ENCODE data around the gene ARFIP2.

ARFIP2 gene

DNA sequence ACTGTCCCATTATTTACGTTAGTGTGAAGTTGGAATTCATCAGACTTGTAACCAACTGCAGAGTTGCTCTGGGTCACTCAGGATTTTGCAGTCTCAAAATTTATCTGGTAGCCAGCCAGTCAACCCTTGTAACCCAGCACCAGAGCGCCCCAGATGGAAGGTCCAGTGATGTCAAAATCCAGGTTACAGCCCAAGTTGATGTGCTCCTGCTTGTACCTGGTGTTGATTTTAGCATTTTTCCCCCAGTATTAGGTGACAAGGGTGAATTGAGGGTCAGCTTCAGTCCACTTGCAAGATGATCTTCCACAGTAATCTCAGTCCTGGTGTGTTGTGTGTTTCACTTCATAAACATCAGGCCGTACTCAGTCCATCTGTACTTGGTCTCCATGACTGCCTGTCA lies 7.7 kb upstream of the ARFIP2 start:
- Histone ChIP-seq H3K79me2 (ENCODE audit: low read length) (peaks cover 5% of the 10 kb centered on the region; the same call in 1 of the 2 replicates), H3K4me1 (ENCODE audit: low read length) (no peaks in the 10 kb centered on the region), H4K20me1 (ENCODE audit: insufficient read depth, low read length) (no peaks in the 10 kb centered on the region), H3K9me3 (ENCODE audit: insufficient read depth, low read length) (no peaks in the 10 kb centered on the region), H3K4me2 (ENCODE audit: low read length) (no peak overlapping the region), H3K36me3 (replicated peaks; ENCODE audit: low read depth, low read length) (peaks cover 63% of the 10 kb centered on the region), H3K9ac (ENCODE audit: low read length) (no peak overlapping the region), H3K27ac (ENCODE audit: low read length) (no peak overlapping the region), H3K27me3 (ENCODE audit: low read depth, low read length) (no peaks in the 10 kb centered on the region), H2AFZ (ENCODE audit: low read depth, low read length) (no peak overlapping the region), H3K4me3 (ENCODE audit: low read length) (no peak overlapping the region)
- TF ChIP-seq EZH2phosphoT487 (IDR thresholded peaks at IDR 0.05; ENCODE audit: low read depth): no peak
- TF ChIP-seq, protein P1, sequence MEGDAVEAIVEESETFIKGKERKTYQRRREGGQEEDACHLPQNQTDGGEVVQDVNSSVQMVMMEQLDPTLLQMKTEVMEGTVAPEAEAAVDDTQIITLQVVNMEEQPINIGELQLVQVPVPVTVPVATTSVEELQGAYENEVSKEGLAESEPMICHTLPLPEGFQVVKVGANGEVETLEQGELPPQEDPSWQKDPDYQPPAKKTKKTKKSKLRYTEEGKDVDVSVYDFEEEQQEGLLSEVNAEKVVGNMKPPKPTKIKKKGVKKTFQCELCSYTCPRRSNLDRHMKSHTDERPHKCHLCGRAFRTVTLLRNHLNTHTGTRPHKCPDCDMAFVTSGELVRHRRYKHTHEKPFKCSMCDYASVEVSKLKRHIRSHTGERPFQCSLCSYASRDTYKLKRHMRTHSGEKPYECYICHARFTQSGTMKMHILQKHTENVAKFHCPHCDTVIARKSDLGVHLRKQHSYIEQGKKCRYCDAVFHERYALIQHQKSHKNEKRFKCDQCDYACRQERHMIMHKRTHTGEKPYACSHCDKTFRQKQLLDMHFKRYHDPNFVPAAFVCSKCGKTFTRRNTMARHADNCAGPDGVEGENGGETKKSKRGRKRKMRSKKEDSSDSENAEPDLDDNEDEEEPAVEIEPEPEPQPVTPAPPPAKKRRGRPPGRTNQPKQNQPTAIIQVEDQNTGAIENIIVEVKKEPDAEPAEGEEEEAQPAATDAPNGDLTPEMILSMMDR (IDR thresholded peaks at IDR 0.05; ENCODE audit: low read depth, low read length): no peak

DNA sequence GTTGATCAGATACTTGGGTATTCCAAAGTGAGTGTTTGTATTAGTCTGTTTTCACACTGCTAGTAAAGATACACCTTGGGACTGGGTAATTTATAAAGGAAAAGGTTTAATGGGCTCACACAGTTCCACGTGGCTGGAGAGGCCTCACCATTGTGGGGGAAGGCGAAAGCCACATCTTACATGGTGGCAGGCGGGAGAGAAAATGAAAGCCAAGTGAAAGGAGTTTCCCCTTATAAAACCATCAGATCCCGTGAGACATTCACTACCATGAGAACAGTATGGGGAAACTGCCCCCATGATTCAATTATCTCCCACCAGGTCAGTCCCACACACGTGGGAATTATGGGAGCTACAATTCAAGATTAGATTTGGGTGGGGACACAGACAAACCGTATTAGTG lies 7.2 kb upstream of the ARFIP2 start:
- no peak for TF ChIP-seq EZH2phosphoT487 (IDR thresholded peaks at IDR 0.05; ENCODE audit: low read depth)
- Histone ChIP-seq H3K79me2 (ENCODE audit: low read length) (peaks cover 10% of the 10 kb centered on the region), H3K4me3 (ENCODE audit: low read length) (no peak overlapping the region), H3K27ac (ENCODE audit: low read length) (no peak overlapping the region), H3K4me1 (ENCODE audit: low read length) (no peaks in the 10 kb centered on the region), H2AFZ (ENCODE audit: low read depth, low read length) (no peak overlapping the region), H3K9ac (ENCODE audit: low read length) (no peak overlapping the region), H3K27me3 (ENCODE audit: low read depth, low read length) (no peaks in the 10 kb centered on the region), H3K4me2 (ENCODE audit: low read length) (no peak overlapping the region), H3K9me3 (ENCODE audit: insufficient read depth, low read length) (no peaks in the 10 kb centered on the region), H3K36me3 (replicated peaks; ENCODE audit: low read depth, low read length) (peaks cover 65% of the 10 kb centered on the region), H4K20me1 (ENCODE audit: insufficient read depth, low read length) (no peaks in the 10 kb centered on the region)

DNA sequence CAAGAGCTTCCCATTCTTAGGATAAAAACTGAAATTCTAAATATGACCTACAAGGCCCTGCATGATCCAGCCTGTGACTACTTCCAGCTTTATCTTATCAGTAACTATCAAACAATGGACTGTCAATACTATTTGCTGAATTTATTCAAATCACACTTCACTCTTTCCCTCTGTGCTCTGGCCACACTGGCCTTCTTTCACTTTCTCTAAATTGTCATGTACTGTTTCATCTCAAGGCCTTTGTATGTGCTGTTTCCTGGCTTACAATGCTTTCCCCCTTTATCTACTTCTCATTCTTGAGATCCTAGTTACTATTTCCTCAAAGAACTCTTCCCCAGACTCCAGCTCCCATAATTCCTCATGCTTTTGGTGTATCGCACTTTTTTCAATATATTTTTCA lies 5.8 kb upstream of the ARFIP2 start:
- TF ChIP-seq, protein P1 (IDR thresholded peaks at IDR 0.05; ENCODE audit: low read depth, low read length): no peak
- TF ChIP-seq EZH2phosphoT487 (IDR thresholded peaks at IDR 0.05; ENCODE audit: low read depth): no peak
- Histone ChIP-seq H3K27ac (ENCODE audit: low read length) (no peak overlapping the region), H3K79me2 (ENCODE audit: low read length) (peaks cover 24% of the 10 kb centered on the region), H3K9ac (ENCODE audit: low read length) (no peak overlapping the region), H3K4me3 (ENCODE audit: low read length) (no peak overlapping the region), H2AFZ (ENCODE audit: low read depth, low read length) (no peak overlapping the region), H4K20me1 (ENCODE audit: insufficient read depth, low read length) (no peaks in the 10 kb centered on the region), H3K36me3 (replicated peaks; ENCODE audit: low read depth, low read length) (peaks cover 71% of the 10 kb centered on the region), H3K4me2 (ENCODE audit: low read length) (no peak overlapping the region), H3K4me1 (ENCODE audit: low read length) (peaks cover 7% of the 10 kb centered on the region), H3K27me3 (ENCODE audit: low read depth, low read length) (no peaks in the 10 kb centered on the region), H3K9me3 (ENCODE audit: insufficient read depth, low read length) (no peaks in the 10 kb centered on the region)

DNA sequence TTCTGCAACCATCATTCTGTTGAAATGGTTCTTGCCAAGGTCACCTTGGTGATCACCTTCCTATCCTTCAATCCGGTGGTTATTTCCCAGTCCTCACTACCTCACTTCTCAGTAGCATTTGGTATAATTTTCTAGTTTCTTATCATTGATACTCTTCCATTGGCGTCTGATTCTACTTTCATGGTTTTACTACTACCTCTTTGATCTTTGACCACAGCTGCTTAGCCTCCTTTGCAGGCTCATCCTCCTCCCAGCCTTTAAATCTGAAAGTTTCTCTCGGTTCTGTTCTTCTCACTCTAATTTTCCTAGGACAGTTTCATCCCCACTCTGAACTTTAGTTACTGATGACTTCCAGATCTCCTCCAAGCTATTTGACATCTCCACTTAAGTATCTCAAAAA lies 5.1 kb upstream of the ARFIP2 start:
- H2AFZ ChIP-seq (ENCODE audit: low read depth, low read length): no peak overlapping the region
- H4K20me1 ChIP-seq (ENCODE audit: insufficient read depth, low read length): no peaks in the 10 kb centered on the region
- no peaks in the 10 kb centered on the region for H3K27me3 ChIP-seq (ENCODE audit: low read depth, low read length)
- H3K4me3 ChIP-seq (ENCODE audit: low read length): no peak overlapping the region
- no peak overlapping the region for H3K4me2 ChIP-seq (ENCODE audit: low read length)
- H3K79me2 ChIP-seq (ENCODE audit: low read length): peaks cover 31% of the 10 kb centered on the region
- no peaks in the 10 kb centered on the region for H3K9me3 ChIP-seq (ENCODE audit: insufficient read depth, low read length)
- TF ChIP-seq, protein P1 (IDR thresholded peaks at IDR 0.05; ENCODE audit: low read depth, low read length): no peak
- H3K4me1 ChIP-seq (ENCODE audit: low read length): peaks cover 7% of the 10 kb centered on the region
- no peak overlapping the region for H3K9ac ChIP-seq (ENCODE audit: low read length)
- no peak overlapping the region for H3K27ac ChIP-seq (ENCODE audit: low read length)
- H3K36me3 ChIP-seq (replicated peaks; ENCODE audit: low read depth, low read length): peaks cover 66% of the 10 kb centered on the region

DNA sequence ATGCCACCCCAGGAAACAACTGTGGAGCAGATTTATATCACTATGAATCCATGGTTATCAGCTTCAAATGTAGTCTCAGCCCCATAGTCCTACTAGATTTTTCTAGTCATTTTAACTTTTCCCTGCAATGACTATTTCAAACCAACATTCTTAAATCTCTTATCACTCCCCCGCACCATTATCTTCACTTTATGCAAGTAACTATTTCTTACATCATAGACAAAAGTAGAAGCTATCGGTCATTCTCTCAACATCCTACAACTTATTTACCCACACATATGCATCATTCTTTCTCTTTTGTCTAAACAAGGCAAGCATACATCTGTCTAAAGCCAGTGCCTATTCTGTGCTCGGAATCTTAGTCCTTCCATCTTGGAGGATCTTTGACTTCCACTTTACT lies 4.5 kb upstream of the ARFIP2 start:
- Histone ChIP-seq H3K4me2 (ENCODE audit: low read length) (no peak overlapping the region), H4K20me1 (ENCODE audit: insufficient read depth, low read length) (no peaks in the 10 kb centered on the region), H3K36me3 (replicated peaks; ENCODE audit: low read depth, low read length) (peaks cover 66% of the 10 kb centered on the region)

More for the DNA sequence above, 4.5 kb upstream of the ARFIP2 start:
- H3K4me1 ChIP-seq (ENCODE audit: low read length): peaks cover 7% of the 10 kb centered on the region
- H3K9me3 ChIP-seq (ENCODE audit: insufficient read depth, low read length): no peaks in the 10 kb centered on the region
- H2AFZ ChIP-seq (ENCODE audit: low read depth, low read length): no peak overlapping the region
- no peak overlapping the region for H3K9ac ChIP-seq (ENCODE audit: low read length)
- no peak overlapping the region for H3K27ac ChIP-seq (ENCODE audit: low read length)
- H3K79me2 ChIP-seq (ENCODE audit: low read length): peaks cover 36% of the 10 kb centered on the region
- no peak for TF ChIP-seq EZH2phosphoT487 (IDR thresholded peaks at IDR 0.05; ENCODE audit: low read depth)
- TF ChIP-seq, protein P1 (IDR thresholded peaks at IDR 0.05; ENCODE audit: low read depth, low read length): no peak
- no peak overlapping the region for H3K4me3 ChIP-seq (ENCODE audit: low read length)
- no peaks in the 10 kb centered on the region for H3K27me3 ChIP-seq (ENCODE audit: low read depth, low read length)
